Dermis microvascular lymphatic vessel endothelial cell (primary cell): ENCODE results near the gene KCNA10. TPM values are rescaled to one million over a fixed set of nuclear protein-coding genes. Genes with fewer than 3 reads are reported as not detected.
A peak's percentile ranks its signal among the peaks of the same experiment; 100 is the strongest.

Experiments used
- DNase-seq, 2 donors: peaks; one replicate each; pipeline versions ENCODE4 v3.0.0 to v3.0.0-alpha.2; 2010; ENCODE audit warnings: low read depth in 2 of 2
- total RNA-seq: library from RNA; depleted of rRNA; stranded (reverse); fragments of >200 nt; gene quantifications from 2 replicates; pipeline ENCODE4 v1.2.1, GENCODE V29; 2014

The KCNA10 gene
- total RNA-seq, 1 donor from 2014 or later, result not detected

- no peak for DNase-seq
Measured at GRCh38 chr1:110478886-110479285, 40.1 kb downstream of the KCNA10 start.

- no peak for DNase-seq
Measured at GRCh38 chr1:110477967-110478640, 40.9 kb downstream of the KCNA10 start.

GRCh38 chr1:110477445-110477957, 41.5 kb downstream of the KCNA10 start:
- no peak for DNase-seq

GRCh38 chr1:110477041-110477440, 41.9 kb downstream of the KCNA10 start:
- DNase-seq, result peak in 1 of 2 donors; percentile 45

GRCh38 chr1:110476028-110476765, 42.8 kb downstream of the KCNA10 start:
- peak in 1 of 2 donors; percentile 29 for DNase-seq

GRCh38 chr1:110475362-110476027, 43.5 kb downstream of the KCNA10 start:
- no peak for DNase-seq

- DNase-seq, result no peak
Measured at GRCh38 chr1:110474444-110474843, 44.5 kb downstream of the KCNA10 start.

GRCh38 chr1:110472546-110472945, 46.4 kb downstream of the KCNA10 start:
- DNase-seq, result no peak

GRCh38 chr1:110471131-110471530, 47.8 kb downstream of the KCNA10 start:
- no peak for DNase-seq

Other genes starting within 250 kb of the KCNA10 start
- 26.2 and 28.1 TPM in 2 replicates for gene RBM15, start 179.8 kb downstream of the KCNA10 start, total RNA-seq
- gene SLC16A4, start 128.1 kb downstream of the KCNA10 start, total RNA-seq, result 0.13 and 0.25 TPM in 2 replicates
- gene LAMTOR5, start 111.5 kb downstream of the KCNA10 start, total RNA-seq, result 69.8 and 71.4 TPM in 2 replicates
- gene PROK1, start 68.0 kb downstream of the KCNA10 start, total RNA-seq, result not detected in 2 replicates
- gene KCNA2, start 87.2 kb upstream of the KCNA10 start, total RNA-seq, result not detected in 2 replicates
- gene KCNA3, start 155.8 kb upstream of the KCNA10 start, total RNA-seq, result not detected in 2 replicates